ENCODE data around the gene OGT. TPM values are rescaled to one million over a fixed set of nuclear protein-coding genes. Genes with fewer than 3 reads are reported as not detected.
"Not testable (repeated sequence)": the region's sequence is repeated elsewhere in the genome, so short reads cannot be mapped to it uniquely, and the experiment has no call there.

The OGT gene
- polyA plus RNA-seq, 1 of the 3 experiments (the other 2 are of a cell fraction), result 77.0 TPM

DNA sequence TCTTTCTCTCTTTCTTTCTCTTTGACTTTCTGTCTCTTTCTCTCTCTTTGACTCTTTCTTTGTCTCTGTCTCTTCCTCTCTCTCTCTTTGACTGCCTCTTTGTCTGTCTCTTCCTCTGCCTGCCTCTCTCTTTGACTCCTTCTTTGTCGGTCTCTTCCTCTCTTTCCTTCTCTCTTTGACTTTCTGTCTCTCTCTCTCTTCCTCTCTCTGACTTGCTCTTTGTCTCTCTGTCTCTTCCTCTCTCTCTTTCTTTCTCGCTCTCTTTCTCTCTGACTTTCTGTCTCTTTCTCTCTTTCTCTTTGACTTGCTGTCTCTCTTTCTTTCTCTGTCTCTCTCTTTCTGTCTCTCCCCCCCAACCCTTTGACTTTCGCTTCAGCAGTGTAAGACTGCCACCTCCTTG is 36.4 kb upstream of the OGT start:
- Histone ChIP-seq H3K4me1 (ENCODE audit: control insufficient read depth in 1 of 2, insufficient read depth in 2 of 2, low read depth in 1 of 2, low read length in 1 of 2) (no peaks in the 10 kb centered on the region), H3K4me2 (no peak overlapping the region), H3K36me3 (replicated peaks in 1 of 2; ENCODE audit: control insufficient read depth in 1 of 2, insufficient read depth in 2 of 2, low read length in 1 of 2) (no peaks in the 10 kb centered on the region), H3K27me3 (ENCODE audit: insufficient read depth) (no peaks in the 10 kb centered on the region; the same call in 1 of the 2 replicates), H4K20me1 (ENCODE audit: insufficient read depth) (no peaks in the 10 kb centered on the region), H3K4me3 (ENCODE audit: low read depth in 2 of 2, low read length in 1 of 2) (no peak overlapping the region), H3K79me2 (ENCODE audit: insufficient read depth) (no peaks in the 10 kb centered on the region), H3K9ac (no peak overlapping the region), H3K9me3 (no peaks in the 10 kb centered on the region), H3F3A (replicated peaks; ENCODE audit: insufficient read depth) (no peaks in the 10 kb centered on the region), H3K9me2 (no peaks in the 10 kb centered on the region), H2AFZ (ENCODE audit: low read depth) (no peak overlapping the region), H3K27ac (ENCODE audit: low read depth in 2 of 2, low read length in 1 of 2) (no peak overlapping the region)
- DNase-seq, result no peak
- WGBS (ENCODE audit: low lambda C conversion rate), result 36% methylated on average over 3 of the region's 3 CpGs
- ChIA-PET POLR2A (no interaction called here), CTCF (no interaction called here)
- TF ChIP-seq ELF1 (IDR thresholded peaks at IDR 0.05) (no peak), NRF1 (IDR thresholded peaks at IDR 0.05; ENCODE audit: low read depth, low read length) (no peak), MEF2A (IDR thresholded peaks at IDR 0.05; ENCODE audit: borderline replicate concordance, low read depth) (no peak), RAD21 (IDR thresholded peaks at IDR 0.05; ENCODE audit: low read length) (no peak), RCOR1 (IDR thresholded peaks at IDR 0.05; ENCODE audit: low read length) (no peak), EP300 (IDR thresholded peaks at IDR 0.05; ENCODE audit: borderline replicate concordance in 1 of 2, low read depth in 1 of 2, low read length in 1 of 2) (no peak)
- TF ChIP-seq, protein P1, sequence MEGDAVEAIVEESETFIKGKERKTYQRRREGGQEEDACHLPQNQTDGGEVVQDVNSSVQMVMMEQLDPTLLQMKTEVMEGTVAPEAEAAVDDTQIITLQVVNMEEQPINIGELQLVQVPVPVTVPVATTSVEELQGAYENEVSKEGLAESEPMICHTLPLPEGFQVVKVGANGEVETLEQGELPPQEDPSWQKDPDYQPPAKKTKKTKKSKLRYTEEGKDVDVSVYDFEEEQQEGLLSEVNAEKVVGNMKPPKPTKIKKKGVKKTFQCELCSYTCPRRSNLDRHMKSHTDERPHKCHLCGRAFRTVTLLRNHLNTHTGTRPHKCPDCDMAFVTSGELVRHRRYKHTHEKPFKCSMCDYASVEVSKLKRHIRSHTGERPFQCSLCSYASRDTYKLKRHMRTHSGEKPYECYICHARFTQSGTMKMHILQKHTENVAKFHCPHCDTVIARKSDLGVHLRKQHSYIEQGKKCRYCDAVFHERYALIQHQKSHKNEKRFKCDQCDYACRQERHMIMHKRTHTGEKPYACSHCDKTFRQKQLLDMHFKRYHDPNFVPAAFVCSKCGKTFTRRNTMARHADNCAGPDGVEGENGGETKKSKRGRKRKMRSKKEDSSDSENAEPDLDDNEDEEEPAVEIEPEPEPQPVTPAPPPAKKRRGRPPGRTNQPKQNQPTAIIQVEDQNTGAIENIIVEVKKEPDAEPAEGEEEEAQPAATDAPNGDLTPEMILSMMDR (IDR thresholded peaks at IDR 0.05), result no peak
- TF ChIP-seq, protein P2, sequence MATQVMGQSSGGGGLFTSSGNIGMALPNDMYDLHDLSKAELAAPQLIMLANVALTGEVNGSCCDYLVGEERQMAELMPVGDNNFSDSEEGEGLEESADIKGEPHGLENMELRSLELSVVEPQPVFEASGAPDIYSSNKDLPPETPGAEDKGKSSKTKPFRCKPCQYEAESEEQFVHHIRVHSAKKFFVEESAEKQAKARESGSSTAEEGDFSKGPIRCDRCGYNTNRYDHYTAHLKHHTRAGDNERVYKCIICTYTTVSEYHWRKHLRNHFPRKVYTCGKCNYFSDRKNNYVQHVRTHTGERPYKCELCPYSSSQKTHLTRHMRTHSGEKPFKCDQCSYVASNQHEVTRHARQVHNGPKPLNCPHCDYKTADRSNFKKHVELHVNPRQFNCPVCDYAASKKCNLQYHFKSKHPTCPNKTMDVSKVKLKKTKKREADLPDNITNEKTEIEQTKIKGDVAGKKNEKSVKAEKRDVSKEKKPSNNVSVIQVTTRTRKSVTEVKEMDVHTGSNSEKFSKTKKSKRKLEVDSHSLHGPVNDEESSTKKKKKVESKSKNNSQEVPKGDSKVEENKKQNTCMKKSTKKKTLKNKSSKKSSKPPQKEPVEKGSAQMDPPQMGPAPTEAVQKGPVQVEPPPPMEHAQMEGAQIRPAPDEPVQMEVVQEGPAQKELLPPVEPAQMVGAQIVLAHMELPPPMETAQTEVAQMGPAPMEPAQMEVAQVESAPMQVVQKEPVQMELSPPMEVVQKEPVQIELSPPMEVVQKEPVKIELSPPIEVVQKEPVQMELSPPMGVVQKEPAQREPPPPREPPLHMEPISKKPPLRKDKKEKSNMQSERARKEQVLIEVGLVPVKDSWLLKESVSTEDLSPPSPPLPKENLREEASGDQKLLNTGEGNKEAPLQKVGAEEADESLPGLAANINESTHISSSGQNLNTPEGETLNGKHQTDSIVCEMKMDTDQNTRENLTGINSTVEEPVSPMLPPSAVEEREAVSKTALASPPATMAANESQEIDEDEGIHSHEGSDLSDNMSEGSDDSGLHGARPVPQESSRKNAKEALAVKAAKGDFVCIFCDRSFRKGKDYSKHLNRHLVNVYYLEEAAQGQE (IDR thresholded peaks at IDR 0.05; ENCODE audit: low read depth, low read length), result no peak

DNA sequence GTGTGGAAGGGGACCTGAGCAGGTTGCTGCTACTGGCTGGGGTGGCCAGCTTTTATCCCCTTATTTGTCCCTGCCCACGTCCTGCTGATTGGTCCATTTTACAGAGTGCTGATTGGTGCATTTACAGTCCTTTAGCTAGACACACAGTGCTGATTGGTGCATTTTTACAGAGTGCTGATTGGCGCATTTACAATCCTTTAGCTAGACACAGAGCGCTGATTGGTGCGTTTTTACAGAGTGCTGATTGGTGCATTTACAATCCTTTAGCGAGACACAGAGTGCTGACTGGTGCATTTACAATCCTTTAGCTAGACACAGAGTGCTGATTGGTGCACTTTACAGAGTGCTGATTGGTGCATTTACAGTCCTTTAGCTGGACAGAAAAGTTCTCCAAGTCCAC is 30.8 kb upstream of the OGT start:
- H2AFZ ChIP-seq (ENCODE audit: low read depth); H3F3A ChIP-seq (replicated peaks; ENCODE audit: insufficient read depth); DNase-seq; H3K4me1 ChIP-seq (ENCODE audit: control insufficient read depth in 1 of 2, insufficient read depth in 2 of 2, low read depth in 1 of 2, low read length in 1 of 2); H3K27me3 ChIP-seq (ENCODE audit: insufficient read depth); H3K36me3 ChIP-seq (replicated peaks in 1 of 2; ENCODE audit: control insufficient read depth in 1 of 2, insufficient read depth in 2 of 2, low read length in 1 of 2); H3K9me2 ChIP-seq; H3K4me3 ChIP-seq (ENCODE audit: low read depth in 2 of 2, low read length in 1 of 2); H3K9me3 ChIP-seq; H3K79me2 ChIP-seq (ENCODE audit: insufficient read depth); H4K20me1 ChIP-seq (ENCODE audit: insufficient read depth); H3K27ac ChIP-seq (ENCODE audit: low read depth in 2 of 2, low read length in 1 of 2); CTCF ChIA-PET; H3K9ac ChIP-seq; H3K4me2 ChIP-seq; POLR2A ChIA-PET: not testable (repeated sequence)
- 63% methylated on average over 5 of the region's 5 CpGs for WGBS (ENCODE audit: low lambda C conversion rate)
